ENCODE measurements around the gene DROSHA.

Gene DROSHA

GRCh38 chr5:31496301-31496700 is 35.6 kb downstream of the DROSHA start:
- in situ Hi-C loops (cut with HindIII; ENCODE audit: low pct_ligation_motif_present, low sequenced_read_pairs) = no loop called here
- DNase-seq = no peak

GRCh38 chr5:31495336-31495735 is 36.6 kb downstream of the DROSHA start:
- Histone ChIP-seq H3K27me3 (replicated peaks) (no peaks in the 10 kb centered on the region), H3K4me3 (ENCODE audit: low read depth, low read length) (no peak overlapping the region), H3K36me3 (replicated peaks) (peaks cover 52% of the 10 kb centered on the region), H3K27ac (no peak overlapping the region)
- in situ Hi-C loops (cut with HindIII; ENCODE audit: low pct_ligation_motif_present, low sequenced_read_pairs) = no loop called here
- TF ChIP-seq CTCF (IDR thresholded peaks at IDR 0.05; ENCODE audit: low read depth, low read length, missing control alignments) = no peak
- no peak for DNase-seq

More at GRCh38 chr5:31496301-31496700, 35.6 kb downstream of the DROSHA start:
- no peak overlapping the region for H3K4me3 ChIP-seq (ENCODE audit: low read depth, low read length)
- no peak overlapping the region for H3K27ac ChIP-seq
- no peaks in the 10 kb centered on the region for H3K27me3 ChIP-seq (replicated peaks)
- TF ChIP-seq CTCF (IDR thresholded peaks at IDR 0.05; ENCODE audit: low read depth, low read length, missing control alignments) = no peak
- H3K36me3 ChIP-seq (replicated peaks) = peaks cover 61% of the 10 kb centered on the region

GRCh38 chr5:31492869-31493268 is 39.0 kb downstream of the DROSHA start:
- in situ Hi-C loops (cut with HindIII; ENCODE audit: low pct_ligation_motif_present, low sequenced_read_pairs) = no loop called here
- TF ChIP-seq CTCF (IDR thresholded peaks at IDR 0.05; ENCODE audit: low read depth, low read length, missing control alignments) = no peak
- H3K4me3 ChIP-seq (ENCODE audit: low read depth, low read length) = no peak overlapping the region
- H3K27ac ChIP-seq = no peak overlapping the region
- H3K36me3 ChIP-seq (replicated peaks) = peaks cover 47% of the 10 kb centered on the region
- no peaks in the 10 kb centered on the region for H3K27me3 ChIP-seq (replicated peaks)
- no peak for DNase-seq

GRCh38 chr5:31487506-31487905 is 44.4 kb downstream of the DROSHA start:
- Histone ChIP-seq H3K4me3 (ENCODE audit: low read depth, low read length) (no peak overlapping the region), H3K27me3 (replicated peaks) (no peaks in the 10 kb centered on the region), H3K36me3 (replicated peaks) (peaks cover 8% of the 10 kb centered on the region), H3K27ac (no peak overlapping the region)
- no peak for DNase-seq
- no peak for TF ChIP-seq CTCF (IDR thresholded peaks at IDR 0.05; ENCODE audit: low read depth, low read length, missing control alignments)
- in situ Hi-C loops (cut with HindIII; ENCODE audit: low pct_ligation_motif_present, low sequenced_read_pairs) = no loop called here

- DNase-seq = no peak
- Histone ChIP-seq H3K36me3 (replicated peaks) (peaks cover 5% of the 10 kb centered on the region), H3K4me3 (ENCODE audit: low read depth, low read length) (no peak overlapping the region), H3K27ac (no peak overlapping the region), H3K27me3 (replicated peaks) (no peaks in the 10 kb centered on the region)
- TF ChIP-seq CTCF (IDR thresholded peaks at IDR 0.05; ENCODE audit: low read depth, low read length, missing control alignments) = no peak
- in situ Hi-C loops (cut with HindIII; ENCODE audit: low pct_ligation_motif_present, low sequenced_read_pairs) = no loop called here
Observed at GRCh38 chr5:31486441-31486840, 45.5 kb downstream of the DROSHA start.

Measured in brain microvascular endothelial cell (primary cell).